HG03575 (cell line): Measurements from ENCODE around the gene HNRNPUL1.
"Not testable (repeated sequence)": the region's sequence is repeated elsewhere in the genome, so short reads cannot be mapped to it uniquely, and the experiment has no call there.

Experiments used
- ATAC-seq: cut with Tn5 transposase; IDR thresholded peaks from one replicate; pipeline ENCODE4 v1.9.1; 2021; ENCODE audit not compliant: unreplicated experiment, insufficient number of reproducible peaks, low FRiP score; ENCODE audit errors: extremely low read depth

Gene HNRNPUL1

DNA sequence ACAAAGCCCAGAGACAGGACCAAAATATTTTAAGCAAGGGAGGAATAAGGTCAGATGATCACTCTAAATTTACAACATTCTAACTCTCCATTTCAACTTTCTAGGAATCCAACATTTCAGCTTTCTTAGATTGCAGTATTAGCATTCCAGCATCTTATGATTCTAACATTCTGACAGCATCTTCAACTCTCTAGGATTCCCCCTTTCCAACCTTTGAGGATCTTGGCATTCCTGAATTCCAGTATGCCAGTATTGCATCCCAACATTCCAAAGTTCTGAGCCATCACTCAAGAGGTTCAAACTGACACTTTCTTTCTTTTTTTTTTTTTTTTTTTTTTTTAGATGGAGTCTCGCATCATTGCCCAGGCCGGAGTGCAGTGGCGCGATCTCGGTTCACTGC, 75.8 kb downstream of the HNRNPUL1 start:
- no peak for ATAC-seq

DNA sequence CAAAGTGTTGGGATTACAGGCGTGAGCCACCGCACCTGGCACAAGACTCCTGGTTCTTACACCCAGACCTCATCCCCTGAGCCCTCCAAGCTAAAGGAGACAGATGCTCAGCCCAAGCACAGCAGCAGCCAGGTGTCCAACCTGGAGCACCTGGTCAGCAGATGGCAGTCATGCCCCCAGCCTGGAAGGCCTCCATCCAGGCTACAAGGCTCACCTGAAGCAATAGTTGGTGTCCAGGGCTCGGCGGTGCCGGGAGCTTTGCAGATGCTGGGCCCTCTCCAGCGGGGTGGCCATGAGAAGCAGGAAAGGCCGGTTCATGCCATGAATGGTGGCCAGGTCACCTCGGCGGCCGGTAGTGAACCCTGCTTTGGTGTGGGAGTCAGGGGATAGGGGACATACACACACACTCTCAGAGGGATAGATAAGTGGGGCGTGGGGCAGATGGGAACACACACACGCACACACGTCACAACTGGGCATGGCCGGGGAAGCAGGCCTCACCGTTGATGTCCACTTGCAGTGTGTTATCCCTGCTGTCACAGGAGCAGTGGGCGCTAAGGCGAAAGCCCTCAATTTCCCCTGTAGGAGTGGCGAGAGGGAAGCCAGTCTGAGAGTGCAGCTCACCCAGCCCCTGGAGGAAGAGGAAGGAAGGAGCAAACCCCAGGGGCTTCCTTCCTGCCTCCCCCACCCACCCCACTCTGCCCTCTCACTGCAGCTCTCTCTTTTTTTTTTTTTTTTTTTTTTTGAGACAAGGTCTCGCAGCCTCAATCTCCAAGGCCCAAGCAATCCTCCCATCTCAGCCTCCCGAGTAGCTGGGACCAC, 77.7 kb downstream of the HNRNPUL1 start:
- no peak for ATAC-seq

DNA sequence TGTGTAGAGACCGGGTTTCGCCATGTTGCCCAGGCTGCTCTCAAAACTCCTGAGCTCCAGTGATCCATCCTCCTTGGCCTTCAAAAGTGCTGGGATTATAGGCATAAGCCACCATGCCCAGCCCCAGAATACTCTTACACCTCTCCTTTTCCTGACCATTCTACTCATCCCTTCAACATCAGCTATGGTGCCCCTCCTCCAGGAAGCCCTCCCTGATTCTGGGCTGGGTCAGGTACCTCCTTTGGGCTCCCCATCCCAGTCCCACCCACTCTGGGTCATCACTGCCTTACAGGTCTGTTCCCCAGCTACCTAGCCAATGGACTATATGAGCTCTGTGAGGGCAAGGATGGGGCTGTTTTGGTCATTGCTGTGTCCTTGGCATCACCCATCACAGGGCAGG, 80.0 kb downstream of the HNRNPUL1 start:
- ATAC-seq: no peak

DNA sequence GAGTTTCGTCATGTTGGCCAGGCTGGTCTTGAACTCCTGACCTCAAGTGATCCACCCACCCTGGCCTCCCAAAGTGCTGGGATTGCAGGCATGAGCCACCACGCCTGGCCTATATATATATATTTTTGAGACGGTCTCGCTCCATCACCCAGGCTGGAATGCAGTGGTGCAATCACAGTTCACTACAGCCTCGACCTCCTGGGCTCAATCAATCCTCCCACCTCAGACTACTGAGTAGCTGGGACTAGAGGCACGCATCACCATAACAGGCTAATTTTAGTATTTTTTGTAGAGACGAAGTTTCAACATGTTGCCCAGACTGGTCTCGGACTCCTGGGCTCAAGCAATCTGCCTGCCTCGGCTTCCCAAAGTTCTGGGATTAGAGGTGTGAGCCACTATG, 82.7 kb downstream of the HNRNPUL1 start:
- not testable (repeated sequence) for ATAC-seq

DNA sequence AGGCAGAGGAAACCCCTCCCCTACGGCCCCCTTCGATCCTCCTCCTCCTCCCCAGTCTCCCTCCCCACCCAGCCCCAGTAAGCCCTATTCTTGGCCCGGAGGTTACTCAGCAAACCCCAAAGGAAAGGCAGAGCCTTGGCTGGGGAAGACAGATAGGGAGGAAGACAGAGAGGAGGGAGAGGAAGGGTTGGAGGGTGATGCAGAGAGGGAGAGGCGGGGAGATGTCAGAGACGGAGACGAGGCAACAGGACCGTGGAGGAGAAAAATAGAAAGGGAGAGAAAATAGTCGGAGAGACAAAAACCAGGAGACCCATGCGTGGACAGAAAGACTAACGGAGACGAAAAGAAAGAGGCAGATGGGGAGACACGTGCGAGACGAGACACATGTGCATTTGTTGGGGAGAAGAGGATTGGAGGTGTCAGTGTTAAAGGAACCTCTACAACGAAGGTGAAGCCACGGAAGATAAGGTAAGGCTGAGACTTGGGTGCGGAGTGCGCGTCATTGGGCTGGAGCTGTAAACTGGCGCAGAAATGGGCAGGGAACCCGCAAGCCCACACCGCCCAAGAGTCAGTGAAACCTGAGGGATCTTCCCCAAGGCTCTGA, 86.7 kb downstream of the HNRNPUL1 start:
- no peak for ATAC-seq

DNA sequence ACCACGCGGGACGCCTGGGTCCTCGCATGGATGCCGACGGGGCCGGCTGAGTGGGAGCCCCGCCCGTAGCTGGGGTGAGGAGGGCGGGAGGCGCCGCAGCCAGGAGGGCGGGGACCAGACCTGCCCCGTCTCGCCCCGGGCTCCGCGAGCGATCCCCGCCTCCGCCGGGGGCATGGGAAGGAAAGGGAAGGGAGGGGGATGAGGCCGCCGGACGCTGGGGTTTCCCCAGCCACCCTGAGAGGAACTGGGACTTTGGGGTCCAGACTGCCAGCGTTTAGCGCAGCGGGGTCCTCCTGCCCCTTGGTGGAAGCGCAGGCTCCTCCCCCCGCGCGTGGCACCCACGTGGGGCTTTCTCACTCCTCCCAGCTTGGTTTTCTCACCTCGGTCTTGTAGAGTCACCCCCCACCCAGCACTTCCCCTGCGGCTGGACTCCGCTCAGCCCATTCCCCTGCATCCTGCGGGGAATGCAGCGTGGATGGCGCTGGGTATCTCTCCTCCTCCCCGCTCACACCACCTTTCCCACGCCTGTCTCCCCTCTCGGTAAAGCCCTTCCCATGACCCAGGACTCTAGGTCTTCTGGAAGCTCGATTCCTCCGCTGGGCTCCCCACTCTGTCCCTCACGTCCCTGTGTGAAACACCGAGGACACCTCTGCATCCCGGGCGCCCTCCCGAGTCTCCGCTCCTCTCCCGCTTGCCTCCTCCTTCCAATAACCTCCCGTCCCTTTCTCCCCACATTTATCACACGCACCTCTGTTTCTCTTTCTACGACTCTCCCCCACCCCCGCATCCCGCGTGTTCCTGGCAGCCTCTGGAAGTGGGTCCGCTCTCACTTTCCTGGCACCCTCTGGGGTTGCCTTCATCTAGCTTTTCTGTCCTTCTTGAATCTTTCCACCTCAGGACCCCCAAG, 87.4 kb downstream of the HNRNPUL1 start:
- no peak for ATAC-seq

DNA sequence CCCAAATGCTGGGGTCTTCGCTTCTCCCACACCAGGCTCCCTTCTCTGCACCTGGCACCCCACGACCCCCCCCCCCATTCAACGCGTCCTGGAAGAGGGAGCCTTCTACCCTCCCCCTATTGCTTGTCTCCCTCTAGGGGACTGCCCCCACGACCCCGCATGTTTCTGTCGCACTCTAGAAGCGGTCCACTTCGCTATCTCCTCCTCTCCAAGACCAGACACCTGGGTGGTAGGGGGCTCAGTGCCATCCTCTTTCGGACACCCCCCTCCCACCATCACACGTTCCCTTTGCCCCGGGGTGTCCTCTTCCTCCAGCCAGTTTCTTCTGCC, 88.1 kb downstream of the HNRNPUL1 start:
- no peak for ATAC-seq

DNA sequence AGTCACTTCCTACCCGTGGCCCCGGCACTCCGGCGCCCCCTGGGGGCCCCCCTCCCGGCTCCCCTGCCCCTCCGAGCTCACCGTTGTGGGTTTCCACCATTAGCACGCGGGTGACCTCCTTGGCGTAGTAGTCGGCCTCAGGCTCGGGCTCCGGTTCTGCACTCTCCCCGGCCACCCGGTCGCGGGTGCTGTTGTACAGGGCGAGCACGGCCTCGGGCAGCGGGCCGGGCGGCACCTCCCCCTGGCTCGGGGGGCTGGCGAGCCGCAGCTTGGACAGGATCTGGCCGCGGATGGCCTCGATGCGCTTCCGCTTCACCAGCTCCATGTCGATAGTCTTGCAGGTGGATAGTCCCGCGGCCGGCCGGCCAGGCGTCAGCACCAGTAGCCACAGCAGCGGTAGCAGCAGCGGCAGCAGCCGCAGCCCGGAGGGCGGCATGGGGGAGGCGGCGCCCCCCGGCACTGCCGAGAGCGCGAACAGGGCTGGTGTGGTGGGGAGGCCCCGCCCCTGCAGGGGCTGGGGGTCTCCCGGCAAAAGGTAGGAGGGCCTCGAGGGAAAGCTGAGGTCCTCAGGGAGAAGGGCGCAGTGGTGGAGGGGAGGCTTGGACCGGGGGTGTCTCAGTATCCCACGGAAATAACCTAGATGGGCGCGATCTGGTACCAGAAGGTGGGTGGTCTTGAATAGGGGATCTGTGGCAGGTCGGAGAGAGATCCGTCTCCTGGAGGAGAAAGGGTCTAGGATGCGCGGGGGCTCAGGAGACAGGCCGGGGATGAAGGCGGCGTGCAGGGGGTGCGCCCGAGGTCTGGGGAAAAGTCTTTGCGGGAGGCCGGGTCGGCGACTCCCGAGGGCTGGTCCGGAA, 88.7 kb downstream of the HNRNPUL1 start:
- no peak for ATAC-seq

DNA sequence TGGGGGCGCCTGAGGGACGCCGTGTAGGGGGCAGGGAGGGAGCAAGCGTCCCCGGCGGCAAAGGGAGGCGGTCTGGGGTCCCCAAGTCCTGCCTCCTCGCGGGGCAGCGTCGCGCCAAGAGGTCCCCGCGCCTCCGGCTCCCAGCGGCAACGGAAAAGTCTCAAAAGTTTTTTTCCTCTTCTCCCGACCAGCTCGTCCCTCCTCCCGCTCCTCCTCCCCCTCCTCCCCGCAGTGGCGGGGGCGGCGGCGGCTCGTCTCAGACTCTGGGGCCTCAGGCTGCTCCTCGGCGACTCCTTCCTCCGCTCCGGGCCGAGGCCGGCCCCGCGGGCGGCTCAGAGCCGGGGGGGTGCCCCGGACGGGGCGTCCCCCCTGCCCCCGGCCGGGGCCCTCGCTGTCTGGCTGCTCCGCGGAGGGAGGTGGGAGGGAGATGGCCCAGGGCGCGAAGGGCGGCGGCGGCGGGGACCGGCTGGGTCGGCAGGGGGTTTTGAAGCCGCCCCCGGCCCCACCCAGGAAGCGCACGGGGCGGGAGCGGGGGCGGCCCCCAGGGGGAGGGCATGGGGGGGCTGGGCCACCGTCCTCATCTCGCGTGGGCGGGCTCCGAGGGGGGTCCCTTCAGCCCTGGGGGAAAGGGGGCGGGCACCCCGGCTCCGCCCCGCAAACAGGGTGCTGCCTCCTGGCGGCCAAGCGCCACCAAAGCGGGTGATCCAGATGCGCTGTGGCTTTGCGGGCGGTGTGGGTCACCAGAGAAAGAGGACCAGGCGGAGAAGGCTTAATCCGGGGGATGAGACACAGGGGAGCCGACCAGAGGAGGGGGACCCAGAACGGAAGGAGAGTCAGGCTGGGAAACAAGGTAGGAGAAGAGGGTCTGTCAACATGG, 89.5 kb downstream of the HNRNPUL1 start, which contains the start of gene TGFB1:
Gene TGFB1 (minus strand): TSS at position 457 of the 877 bp plus-strand sequence. CDS start 878 bp downstream, outside the sequence.
- no peak for ATAC-seq

DNA sequence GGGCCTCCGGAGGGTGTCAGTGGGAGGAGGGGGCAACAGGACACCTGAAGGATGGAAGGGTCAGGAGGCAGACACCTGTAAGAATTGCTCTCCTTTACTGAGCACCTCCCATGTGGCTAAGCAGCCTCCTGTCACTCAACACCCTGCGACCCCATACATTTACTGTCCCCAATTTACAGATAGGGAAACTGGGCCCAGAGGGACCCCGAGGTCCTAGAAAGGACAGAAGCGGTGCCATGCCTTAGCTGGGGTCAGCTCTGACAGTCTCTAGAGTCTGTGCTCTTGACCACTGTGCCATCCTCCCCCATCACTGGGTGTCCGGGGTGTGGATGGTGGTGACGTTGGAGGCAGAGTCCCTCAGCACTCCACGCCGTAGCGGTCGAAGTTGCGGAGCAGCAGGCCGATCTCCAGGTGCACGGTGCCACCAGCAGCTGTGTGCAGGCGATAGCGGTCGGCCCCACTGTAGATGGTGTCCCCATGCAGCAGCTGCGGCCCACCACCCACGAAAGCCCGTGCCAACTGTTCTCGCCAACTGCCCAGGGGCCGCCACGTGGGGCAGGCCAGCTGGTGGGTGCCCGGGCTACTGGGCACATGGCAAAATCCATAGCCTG, 90.3 kb downstream of the HNRNPUL1 start:
- no peak for ATAC-seq

DNA sequence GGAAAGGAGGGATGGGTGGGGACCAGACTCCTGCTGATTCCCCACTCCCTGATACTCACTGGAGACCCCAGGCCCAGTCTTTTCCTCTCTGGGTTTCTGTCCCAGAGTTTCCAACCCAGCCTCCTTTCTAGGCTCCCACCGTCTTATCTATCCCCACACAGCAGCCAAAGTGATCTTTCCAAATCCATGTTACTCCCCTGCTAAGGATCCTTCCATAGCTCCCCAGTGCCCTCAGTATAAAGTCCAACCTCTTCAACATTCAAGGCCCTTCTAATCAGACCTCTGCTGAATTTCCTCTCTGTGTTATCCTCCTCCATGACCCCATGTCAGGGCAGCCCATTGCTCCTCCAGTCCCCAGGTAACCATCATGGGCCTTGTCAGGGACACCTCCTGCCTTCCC, 90.9 kb downstream of the HNRNPUL1 start:
- ATAC-seq: no peak

DNA sequence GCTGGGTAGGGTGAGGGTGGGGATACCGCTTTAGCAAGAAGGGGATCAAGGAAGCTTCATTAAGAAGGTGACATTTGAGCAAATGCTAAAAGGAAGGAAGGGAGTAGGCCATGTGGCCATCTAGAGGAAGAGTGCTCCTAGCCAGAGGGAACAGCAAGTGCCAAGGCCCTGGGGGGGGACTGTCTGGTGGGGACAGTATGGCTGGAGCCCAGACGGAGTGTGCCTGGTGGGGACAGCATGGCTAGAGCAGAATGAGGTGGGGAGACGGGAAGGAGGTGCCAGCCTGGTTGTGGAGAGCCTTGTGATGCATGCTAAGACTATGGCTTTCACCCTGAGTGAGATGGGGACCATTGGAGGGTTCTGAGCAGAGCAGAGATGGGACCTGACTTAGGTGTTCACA, 91.6 kb downstream of the HNRNPUL1 start:
- no peak for ATAC-seq

DNA sequence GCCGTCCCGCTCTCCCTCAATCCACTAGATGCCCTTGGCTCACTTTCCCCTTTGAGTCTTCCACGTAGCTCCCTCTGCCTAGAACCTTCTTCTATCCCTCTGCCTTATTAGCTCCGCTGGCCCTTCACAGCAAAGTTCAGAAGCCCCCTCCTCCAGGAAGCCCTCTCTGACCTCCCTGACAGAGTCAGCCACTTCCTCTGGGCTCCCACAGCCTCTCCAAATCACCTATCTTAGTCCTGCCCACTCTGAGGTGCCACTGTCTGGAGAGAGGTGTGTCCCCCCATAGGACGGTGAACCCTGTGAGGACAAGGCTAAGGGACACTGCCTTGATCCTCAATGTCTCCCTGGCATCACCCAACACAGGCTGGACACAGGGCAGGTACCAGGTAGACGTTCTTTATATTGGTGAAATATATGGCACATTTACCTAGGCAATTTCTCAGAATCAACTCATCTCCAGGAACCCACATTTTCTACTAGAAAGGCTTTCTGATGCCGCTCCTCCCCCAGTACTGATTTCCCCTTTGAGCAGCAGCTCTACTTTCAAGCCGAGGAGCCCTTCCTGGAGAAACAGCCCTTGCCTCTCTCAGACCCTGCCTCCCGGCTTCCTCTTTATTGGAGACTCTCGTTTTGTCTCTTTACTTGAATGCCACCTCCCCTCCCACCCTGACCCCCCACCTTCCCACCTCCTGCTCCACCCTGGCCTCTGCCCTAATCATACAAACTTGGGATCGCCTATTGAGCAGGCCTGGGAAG, 93.0 kb downstream of the HNRNPUL1 start:
- no peak for ATAC-seq
